Measurements from ENCODE around the gene RGS9. TPM values are rescaled to one million over a fixed set of nuclear protein-coding genes. Genes with fewer than 3 reads are reported as not detected.

Gene RGS9
- total RNA-seq, 1 experiment from 2014 or later = 1.8 TPM

DNA sequence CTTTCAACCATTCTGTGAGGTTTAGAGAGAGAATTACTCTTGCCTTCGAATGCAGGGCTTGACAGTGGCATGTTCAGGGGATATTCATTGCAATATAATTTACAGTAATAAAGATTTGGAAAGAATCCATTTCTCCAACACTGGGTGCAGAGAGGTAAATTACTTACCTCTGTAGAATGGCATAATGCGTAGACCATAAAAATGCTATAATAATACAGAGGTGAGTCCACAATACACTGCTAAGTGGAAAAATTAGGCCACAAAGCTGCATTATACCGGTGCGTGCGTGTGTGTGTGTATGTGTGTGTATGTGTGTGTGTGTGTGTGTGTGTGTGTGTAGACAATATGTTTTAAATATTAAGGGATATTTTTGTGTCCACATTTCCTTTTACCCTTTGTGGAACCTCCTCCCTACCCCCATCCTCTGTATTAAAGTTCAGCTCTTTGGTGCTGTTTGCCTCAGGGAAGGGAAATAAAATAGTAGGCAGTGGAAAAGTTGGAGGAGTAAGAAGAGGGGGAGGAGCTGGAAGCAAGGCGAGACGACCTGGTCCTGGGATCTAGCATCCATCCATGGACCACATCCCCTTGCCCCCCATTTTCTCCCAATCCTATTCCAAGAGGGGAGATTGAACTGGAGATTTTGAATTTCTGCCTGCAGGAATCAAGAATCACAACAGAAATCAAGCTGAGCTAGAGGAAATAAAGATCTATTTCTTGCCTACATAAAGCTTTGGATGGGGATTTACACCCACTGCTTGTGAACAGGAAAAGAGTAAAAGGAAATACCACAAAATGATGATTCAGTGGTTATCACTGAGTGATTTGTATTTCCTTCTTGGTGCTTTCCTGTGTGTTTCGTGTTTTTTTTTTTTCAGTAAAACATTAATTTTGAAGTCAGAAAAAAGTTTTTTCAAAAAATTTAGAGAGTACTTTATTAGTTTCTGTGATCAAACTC, 124.8 kb downstream of the RGS9 start:
- CTCF ChIA-PET = interaction anchor here (0.7 kb wide), 2 partner anchors 641 to 714 kb away, joined by 3 read pairs; no protein-coding TSS in a partner anchor
- peak; percentile 49 for DNase-seq (ENCODE audit: low spot score)
- intact Hi-C loops (cut with micrococcal nuclease; ENCODE audit: unreplicated experiment) = no loop called here
- POLR2A ChIA-PET (ENCODE audit: low non-redundant PET) = no interaction called here
- H3K36me3 ChIP-seq (ENCODE audit: insufficient read depth, low read length, poor library complexity, severe bottlenecking) = no peaks in the 10 kb centered on the region
- BruUV-seq (replicated peaks) = no TSS peak
- no peak overlapping the region for H3K4me3 ChIP-seq (ENCODE audit: low read depth, low read length, poor library complexity, severe bottlenecking)
- no peak for TF ChIP-seq CTCF (conservative IDR thresholded peaks at IDR 0.05; ENCODE audit: low read depth, low read length)
- no peak for TF ChIP-seq EZH2 (IDR thresholded peaks at IDR 0.05; ENCODE audit: borderline replicate concordance, low read depth, low read length, poor library complexity, severe bottlenecking)
- peaks cover 2% of the 10 kb centered on the region for H3K9me3 ChIP-seq (ENCODE audit: low read depth, low read length, poor library complexity, severe bottlenecking)
- peak overlapping the region; percentile 40 for H3K27ac ChIP-seq (ENCODE audit: low read depth, low read length, poor library complexity, severe bottlenecking)
- H3K4me1 ChIP-seq (ENCODE audit: insufficient read depth, low read length, poor library complexity, severe bottlenecking) = peaks cover 15% of the 10 kb centered on the region
- no peaks in the 10 kb centered on the region for H3K27me3 ChIP-seq (replicated peaks; ENCODE audit: insufficient read depth, low read depth, low read length, poor library complexity)

DNA sequence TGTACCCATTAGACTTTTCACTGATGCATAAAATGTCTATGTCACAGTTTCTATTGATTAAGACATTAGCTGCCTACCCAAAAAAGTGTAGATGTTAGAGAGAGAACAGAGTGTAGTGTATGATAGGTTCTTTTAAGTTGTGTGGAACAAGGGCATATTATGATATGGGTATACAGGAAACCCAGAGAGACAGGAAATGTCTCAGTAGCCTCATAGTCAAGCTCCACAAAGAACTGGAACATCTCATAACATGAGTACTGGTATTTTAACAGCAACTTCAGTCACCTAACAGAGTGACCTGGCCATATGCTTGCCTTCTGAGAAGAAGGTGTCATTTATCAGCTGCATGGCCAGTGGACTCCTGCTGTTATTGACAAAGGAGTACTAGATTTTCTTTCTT, 128.1 kb downstream of the RGS9 start:
- TF ChIP-seq EZH2 (IDR thresholded peaks at IDR 0.05; ENCODE audit: borderline replicate concordance, low read depth, low read length, poor library complexity, severe bottlenecking) = no peak
- no peak for TF ChIP-seq CTCF (conservative IDR thresholded peaks at IDR 0.05; ENCODE audit: low read depth, low read length)
- H3K4me1 ChIP-seq (ENCODE audit: insufficient read depth, low read length, poor library complexity, severe bottlenecking) = peaks cover 15% of the 10 kb centered on the region
- H3K9me3 ChIP-seq (ENCODE audit: low read depth, low read length, poor library complexity, severe bottlenecking) = peaks cover 7% of the 10 kb centered on the region
- intact Hi-C loops (cut with micrococcal nuclease; ENCODE audit: unreplicated experiment) = no loop called here
- no peak for DNase-seq (ENCODE audit: low spot score)
- no peaks in the 10 kb centered on the region for H3K36me3 ChIP-seq (ENCODE audit: insufficient read depth, low read length, poor library complexity, severe bottlenecking)
- H3K27me3 ChIP-seq (replicated peaks; ENCODE audit: insufficient read depth, low read depth, low read length, poor library complexity) = no peaks in the 10 kb centered on the region
- no peak overlapping the region for H3K4me3 ChIP-seq (ENCODE audit: low read depth, low read length, poor library complexity, severe bottlenecking)
- no TSS peak for BruUV-seq (replicated peaks)
- H3K27ac ChIP-seq (ENCODE audit: low read depth, low read length, poor library complexity, severe bottlenecking) = no peak overlapping the region
- ChIA-PET CTCF (no interaction called here), POLR2A (ENCODE audit: low non-redundant PET) (no interaction called here)

- Histone ChIP-seq H3K9me3 (ENCODE audit: low read depth, low read length, poor library complexity, severe bottlenecking) (peaks cover 7% of the 10 kb centered on the region), H3K4me3 (ENCODE audit: low read depth, low read length, poor library complexity, severe bottlenecking) (no peak overlapping the region), H3K27ac (ENCODE audit: low read depth, low read length, poor library complexity, severe bottlenecking) (no peak overlapping the region), H3K27me3 (replicated peaks; ENCODE audit: insufficient read depth, low read depth, low read length, poor library complexity) (no peaks in the 10 kb centered on the region), H3K36me3 (ENCODE audit: insufficient read depth, low read length, poor library complexity, severe bottlenecking) (no peaks in the 10 kb centered on the region), H3K4me1 (ENCODE audit: insufficient read depth, low read length, poor library complexity, severe bottlenecking) (no peaks in the 10 kb centered on the region)
- DNase-seq (ENCODE audit: low spot score) = no peak
- TF ChIP-seq EZH2 (IDR thresholded peaks at IDR 0.05; ENCODE audit: borderline replicate concordance, low read depth, low read length, poor library complexity, severe bottlenecking) (no peak), CTCF (conservative IDR thresholded peaks at IDR 0.05; ENCODE audit: low read depth, low read length) (no peak)
- ChIA-PET CTCF (no interaction called here), POLR2A (ENCODE audit: low non-redundant PET) (no interaction called here)
- no TSS peak for BruUV-seq (replicated peaks)
- intact Hi-C loops (cut with micrococcal nuclease; ENCODE audit: unreplicated experiment) = no loop called here
Measured at GRCh38 chr17:65268832-65269231, 131.7 kb downstream of the RGS9 start.
